ENCODE measurements around the gene PRDM16. TPM values are rescaled to one million over a fixed set of nuclear protein-coding genes. Genes with fewer than 3 reads are reported as not detected.

Gene PRDM16
- polyA plus RNA-seq, 3 donors, result not detected

DNA sequence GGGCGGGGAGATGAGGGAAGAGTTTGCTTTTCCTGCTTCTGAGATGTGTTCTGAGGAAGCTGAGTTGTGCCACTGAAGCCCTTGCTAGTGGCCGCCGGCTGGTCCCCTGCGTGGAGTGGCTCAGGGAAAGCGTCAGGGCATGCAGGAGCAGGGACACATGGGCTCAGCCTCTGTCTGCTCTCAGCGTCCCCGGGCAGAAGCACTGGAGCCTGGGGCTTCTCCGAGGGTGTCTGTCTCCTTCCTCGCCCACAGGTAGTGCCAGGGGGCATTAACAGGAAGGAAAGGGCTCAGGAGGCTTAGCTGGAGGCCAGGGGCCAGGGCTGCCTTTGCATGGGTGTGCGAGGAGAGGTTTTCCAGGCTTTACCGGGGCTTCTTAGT lies 7.3 kb downstream of the PRDM16 start:
- H3K9me3 ChIP-seq (replicated peaks in 1 of 2; ENCODE audit: control insufficient read depth in 1 of 2, insufficient read depth in 1 of 2, low read length in 2 of 2), result peaks cover 0 to 10% of the 10 kb centered on the region in 2 donors
- no peak for DNase-seq
- intact Hi-C loops (cut with micrococcal nuclease), result no loop called here
- Mint-ChIP-seq H3K9me3 (peaks cover 0 to 6% (median 0%) of the 10 kb centered on the region in 7 donors), H3K36me3 (no peaks in the 10 kb centered on the region), H3K27ac (no peak overlapping the region), H3K27me3 (ENCODE audit: low read depth in 3 of 3) (peaks cover 62 to 91% (median 67%) of the 10 kb centered on the region in 3 donors), H3K4me1 (peaks cover 4% of the 10 kb centered on the region), H3K4me3 (no peak overlapping the region)
- no peak overlapping the region for H3K9ac ChIP-seq (ENCODE audit: insufficient read depth, low read length, poor library complexity, severe bottlenecking)
- H3K4me3 ChIP-seq (replicated peaks in 1 of 3; ENCODE audit: low read depth in 2 of 3, low read length in 3 of 3), result no peak overlapping the region
- no peaks in the 10 kb centered on the region for H3K79me2 ChIP-seq (ENCODE audit: insufficient read depth, low read length)
- no peak overlapping the region for H3K27ac ChIP-seq (ENCODE audit: low read depth in 1 of 2, low read length in 2 of 2)
- H3K4me2 ChIP-seq (replicated peaks; ENCODE audit: extremely low read depth, low read length, poor library complexity, severe bottlenecking), result no peak overlapping the region
- H2AFZ ChIP-seq (ENCODE audit: insufficient read depth, low read depth, low read length, poor library complexity, severe bottlenecking), result no peak overlapping the region
- no peaks in the 10 kb centered on the region for H4K20me1 ChIP-seq (ENCODE audit: insufficient read depth, low read length)
- 70% methylated on average over 9 of the region's 11 CpGs for WGBS (ENCODE audit: insufficient coverage)
- peaks cover 17 to 46% of the 10 kb centered on the region in 2 donors for H3K27me3 ChIP-seq (ENCODE audit: control insufficient read depth in 2 of 2, insufficient read depth in 2 of 2, low read length in 2 of 2)
- TF ChIP-seq, protein P1, sequence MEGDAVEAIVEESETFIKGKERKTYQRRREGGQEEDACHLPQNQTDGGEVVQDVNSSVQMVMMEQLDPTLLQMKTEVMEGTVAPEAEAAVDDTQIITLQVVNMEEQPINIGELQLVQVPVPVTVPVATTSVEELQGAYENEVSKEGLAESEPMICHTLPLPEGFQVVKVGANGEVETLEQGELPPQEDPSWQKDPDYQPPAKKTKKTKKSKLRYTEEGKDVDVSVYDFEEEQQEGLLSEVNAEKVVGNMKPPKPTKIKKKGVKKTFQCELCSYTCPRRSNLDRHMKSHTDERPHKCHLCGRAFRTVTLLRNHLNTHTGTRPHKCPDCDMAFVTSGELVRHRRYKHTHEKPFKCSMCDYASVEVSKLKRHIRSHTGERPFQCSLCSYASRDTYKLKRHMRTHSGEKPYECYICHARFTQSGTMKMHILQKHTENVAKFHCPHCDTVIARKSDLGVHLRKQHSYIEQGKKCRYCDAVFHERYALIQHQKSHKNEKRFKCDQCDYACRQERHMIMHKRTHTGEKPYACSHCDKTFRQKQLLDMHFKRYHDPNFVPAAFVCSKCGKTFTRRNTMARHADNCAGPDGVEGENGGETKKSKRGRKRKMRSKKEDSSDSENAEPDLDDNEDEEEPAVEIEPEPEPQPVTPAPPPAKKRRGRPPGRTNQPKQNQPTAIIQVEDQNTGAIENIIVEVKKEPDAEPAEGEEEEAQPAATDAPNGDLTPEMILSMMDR (IDR thresholded peaks at IDR 0.05), result no peak
- H3K4me1 ChIP-seq (ENCODE audit: control insufficient read depth in 1 of 2, insufficient read depth in 2 of 2, low read length in 2 of 2), result no peaks in the 10 kb centered on the region
- no peaks in the 10 kb centered on the region for H3K36me3 ChIP-seq (replicated peaks in 1 of 2; ENCODE audit: control insufficient read depth in 1 of 2, insufficient read depth in 2 of 2, low read length in 2 of 2)

DNA sequence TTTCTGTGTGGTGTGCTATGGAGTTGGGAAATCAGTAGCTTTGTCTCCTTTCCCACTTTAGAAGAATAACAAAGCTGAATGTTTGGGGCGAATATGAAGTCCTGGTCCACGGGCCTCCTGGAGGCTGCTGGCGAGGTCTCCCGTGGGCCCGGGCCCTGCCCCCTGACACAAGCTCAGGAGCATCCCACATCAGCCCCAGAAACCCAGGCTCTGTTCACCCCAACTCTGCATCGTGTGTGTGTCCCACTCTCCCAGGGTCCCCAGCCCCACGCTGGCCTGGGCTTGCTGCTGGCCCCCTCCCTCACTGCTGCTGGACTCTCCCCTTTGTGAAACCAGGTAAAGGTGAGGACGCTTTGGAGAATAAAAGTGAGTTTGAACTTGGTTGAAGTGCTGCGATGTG lies 8.1 kb downstream of the PRDM16 start:
- 86% methylated on average over 4 of the region's 9 CpGs for WGBS (ENCODE audit: insufficient coverage)
- Histone ChIP-seq H3K9ac (ENCODE audit: insufficient read depth, low read length, poor library complexity, severe bottlenecking) (no peak overlapping the region), H3K4me1 (ENCODE audit: control insufficient read depth in 1 of 2, insufficient read depth in 2 of 2, low read length in 2 of 2) (no peaks in the 10 kb centered on the region), H3K9me3 (replicated peaks in 1 of 2; ENCODE audit: control insufficient read depth in 1 of 2, insufficient read depth in 1 of 2, low read length in 2 of 2) (peaks cover 0 to 6% of the 10 kb centered on the region in 2 donors), H3K79me2 (ENCODE audit: insufficient read depth, low read length) (no peaks in the 10 kb centered on the region), H4K20me1 (ENCODE audit: insufficient read depth, low read length) (no peaks in the 10 kb centered on the region), H2AFZ (ENCODE audit: insufficient read depth, low read depth, low read length, poor library complexity, severe bottlenecking) (no peak overlapping the region), H3K4me2 (replicated peaks; ENCODE audit: extremely low read depth, low read length, poor library complexity, severe bottlenecking) (no peak overlapping the region), H3K27me3 (ENCODE audit: control insufficient read depth in 2 of 2, insufficient read depth in 2 of 2, low read length in 2 of 2) (peaks cover 14 to 38% of the 10 kb centered on the region in 2 donors), H3K27ac (ENCODE audit: low read depth in 1 of 2, low read length in 2 of 2) (no peak overlapping the region), H3K36me3 (replicated peaks in 1 of 2; ENCODE audit: control insufficient read depth in 1 of 2, insufficient read depth in 2 of 2, low read length in 2 of 2) (no peaks in the 10 kb centered on the region), H3K4me3 (replicated peaks in 1 of 3; ENCODE audit: low read depth in 2 of 3, low read length in 3 of 3) (no peak overlapping the region)
- Mint-ChIP-seq H3K36me3 (no peaks in the 10 kb centered on the region), H3K9me3 (peaks cover 0 to 5% (median 0%) of the 10 kb centered on the region in 7 donors), H3K27ac (no peak overlapping the region), H3K4me1 (peaks cover 4% of the 10 kb centered on the region), H3K4me3 (no peak overlapping the region), H3K27me3 (ENCODE audit: low read depth in 3 of 3) (peaks cover 55 to 83% (median 60%) of the 10 kb centered on the region in 3 donors)
- intact Hi-C loops (cut with micrococcal nuclease), result no loop called here
- TF ChIP-seq, protein P1 (IDR thresholded peaks at IDR 0.05), result no peak
- DNase-seq, result no peak

Measured in CD14-positive monocyte (primary cell).